Measurements from ENCODE around the gene LARGE1.

LARGE1 gene

GRCh38 chr22:33451866-33452469, 468.3 kb downstream of the LARGE1 start:
- in situ Hi-C loops (cut with MboI; ENCODE audit: low sequenced_read_pairs): no loop called here

GRCh38 chr22:33450756-33451155, 469.5 kb downstream of the LARGE1 start:
- in situ Hi-C loops (cut with MboI; ENCODE audit: low sequenced_read_pairs): no loop called here

GRCh38 chr22:33447733-33448132, 472.5 kb downstream of the LARGE1 start:
- in situ Hi-C loops (cut with MboI; ENCODE audit: low sequenced_read_pairs): no loop called here

GRCh38 chr22:33443683-33444082, 476.6 kb downstream of the LARGE1 start:
- in situ Hi-C loops (cut with MboI; ENCODE audit: low sequenced_read_pairs): no loop called here

- in situ Hi-C loops (cut with MboI; ENCODE audit: low sequenced_read_pairs): no loop called here
These were observed 479.5 kb downstream of the LARGE1 start for GRCh38 chr22:33440756-33441155.

- in situ Hi-C loops (cut with MboI; ENCODE audit: low sequenced_read_pairs): no loop called here
These were observed 482.0 kb downstream of the LARGE1 start for GRCh38 chr22:33438273-33438672.

- in situ Hi-C loops (cut with MboI; ENCODE audit: low sequenced_read_pairs): no loop called here
These were observed 489.0 kb downstream of the LARGE1 start for GRCh38 chr22:33431300-33431699.

- in situ Hi-C loops (cut with MboI; ENCODE audit: low sequenced_read_pairs): no loop called here
These were observed 491.0 kb downstream of the LARGE1 start for GRCh38 chr22:33429281-33429680.

GRCh38 chr22:33427461-33427860, 492.8 kb downstream of the LARGE1 start:
- in situ Hi-C loops (cut with MboI; ENCODE audit: low sequenced_read_pairs): no loop called here

GRCh38 chr22:33426451-33426850, 493.8 kb downstream of the LARGE1 start:
- in situ Hi-C loops (cut with MboI; ENCODE audit: low sequenced_read_pairs): no loop called here

GRCh38 chr22:33421859-33422258, 498.4 kb downstream of the LARGE1 start:
- in situ Hi-C loops (cut with MboI; ENCODE audit: low sequenced_read_pairs): no loop called here

- in situ Hi-C loops (cut with MboI; ENCODE audit: low sequenced_read_pairs): no loop called here
These were observed 501.8 kb downstream of the LARGE1 start for GRCh38 chr22:33418484-33418883.

GRCh38 chr22:33415401-33415800, 504.9 kb downstream of the LARGE1 start:
- in situ Hi-C loops (cut with MboI; ENCODE audit: low sequenced_read_pairs): no loop called here

- in situ Hi-C loops (cut with MboI; ENCODE audit: low sequenced_read_pairs): no loop called here
These were observed 511.2 kb downstream of the LARGE1 start for GRCh38 chr22:33409079-33409478.

- in situ Hi-C loops (cut with MboI; ENCODE audit: low sequenced_read_pairs): no loop called here
These were observed 515.1 kb downstream of the LARGE1 start for GRCh38 chr22:33405194-33405593.

- in situ Hi-C loops (cut with MboI; ENCODE audit: low sequenced_read_pairs): no loop called here
These were observed 515.6 kb downstream of the LARGE1 start for GRCh38 chr22:33404723-33405122.

GRCh38 chr22:33402325-33402724, 518.0 kb downstream of the LARGE1 start:
- in situ Hi-C loops (cut with MboI; ENCODE audit: low sequenced_read_pairs): no loop called here

- in situ Hi-C loops (cut with MboI; ENCODE audit: low sequenced_read_pairs): no loop called here
These were observed 519.0 kb downstream of the LARGE1 start for GRCh38 chr22:33401291-33401690.

- in situ Hi-C loops (cut with MboI; ENCODE audit: low sequenced_read_pairs): no loop called here
These were observed 519.4 kb downstream of the LARGE1 start for GRCh38 chr22:33400891-33401290.

- in situ Hi-C loops (cut with MboI; ENCODE audit: low sequenced_read_pairs): no loop called here
These were observed 520.0 kb downstream of the LARGE1 start for GRCh38 chr22:33400061-33400840.

- in situ Hi-C loops (cut with MboI; ENCODE audit: low sequenced_read_pairs): no loop called here
These were observed 522.8 kb downstream of the LARGE1 start for GRCh38 chr22:33397381-33397907.

GRCh38 chr22:33393432-33393831, 526.8 kb downstream of the LARGE1 start:
- in situ Hi-C loops (cut with MboI; ENCODE audit: low sequenced_read_pairs): no loop called here
